ENCODE data around the gene FYN. TPM values are rescaled to one million over a fixed set of nuclear protein-coding genes. Genes with fewer than 3 reads are reported as not detected.
A peak's percentile ranks its signal among the peaks of the same experiment; 100 is the strongest.

FYN gene
- total and polyA plus RNA-seq, 10 of the 15 experiments (the other 5 are each of a cell fraction or from before 2014, with no cell fraction given) = 51.4 to 247 (median 138) TPM

DNA sequence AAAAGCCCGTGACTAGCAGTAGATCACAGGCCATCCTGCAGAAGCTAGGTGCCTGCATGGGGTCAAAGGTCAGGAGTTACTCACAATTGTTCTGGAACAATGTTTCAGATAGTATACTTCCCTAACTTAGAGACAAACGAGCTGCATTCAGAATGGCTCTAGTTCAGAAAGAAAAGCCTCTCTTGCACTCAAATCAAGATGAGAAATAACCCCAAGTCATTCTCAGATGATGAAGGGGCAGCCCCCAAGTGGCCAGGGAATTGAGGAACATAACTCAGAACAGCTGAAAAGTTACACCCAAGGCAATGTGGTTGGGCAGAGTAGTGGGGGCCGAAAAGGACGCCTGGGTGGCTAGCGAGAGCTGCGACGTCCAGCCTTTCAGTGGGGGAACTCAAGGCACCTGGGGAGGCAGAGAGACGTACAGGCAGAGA lies 27.8 kb downstream of the FYN start (continued):
- TF ChIP-seq MEF2B (IDR thresholded peaks at IDR 0.05; ENCODE audit: partially characterized antibody, poor library complexity, severe bottlenecking) (peak; percentile 87), CBX3 (IDR thresholded peaks at IDR 0.05; ENCODE audit: borderline replicate concordance, low read depth) (no peak), EZH2 (IDR thresholded peaks at IDR 0.05; ENCODE audit: borderline replicate concordance, control insufficient read depth, low read depth, low read length) (no peak), ATF7 (IDR thresholded peaks at IDR 0.05; ENCODE audit: low read depth) (peak; percentile 64), CBX5 (IDR thresholded peaks at IDR 0.05; ENCODE audit: low read depth) (0 out of 2 replicates have a peak, but pooled peaks have one; percentile 21), SIN3A (IDR thresholded peaks at IDR 0.05; ENCODE audit: low read depth, low read length) (peak; percentile 55; the same call in 1 of the 2 replicates), TCF3 (IDR thresholded peaks at IDR 0.05; ENCODE audit: borderline replicate concordance, insufficient read depth, low read depth, low read length) (0 out of 2 replicates have a peak, but pooled peaks have one; percentile 11), RBBP5 (conservative IDR thresholded peaks at IDR 0.05) (no peak), JUNB (IDR thresholded peaks at IDR 0.05) (peak; percentile 80), ZNF384 (IDR thresholded peaks at IDR 0.05; ENCODE audit: borderline replicate concordance, low read depth, low read length) (no peak; the same call in 1 of the 2 replicates), SMC3 (IDR thresholded peaks at IDR 0.05; ENCODE audit: borderline replicate concordance, low read length) (peak; percentile 41; the same call in 1 of the 2 replicates), YBX1 (IDR thresholded peaks at IDR 0.05) (no peak), CHD4 (IDR thresholded peaks at IDR 0.05) (no peak), NR2F1 (conservative IDR thresholded peaks at IDR 0.05) (peak; percentile 95)
- TF ChIP-seq, protein P1, sequence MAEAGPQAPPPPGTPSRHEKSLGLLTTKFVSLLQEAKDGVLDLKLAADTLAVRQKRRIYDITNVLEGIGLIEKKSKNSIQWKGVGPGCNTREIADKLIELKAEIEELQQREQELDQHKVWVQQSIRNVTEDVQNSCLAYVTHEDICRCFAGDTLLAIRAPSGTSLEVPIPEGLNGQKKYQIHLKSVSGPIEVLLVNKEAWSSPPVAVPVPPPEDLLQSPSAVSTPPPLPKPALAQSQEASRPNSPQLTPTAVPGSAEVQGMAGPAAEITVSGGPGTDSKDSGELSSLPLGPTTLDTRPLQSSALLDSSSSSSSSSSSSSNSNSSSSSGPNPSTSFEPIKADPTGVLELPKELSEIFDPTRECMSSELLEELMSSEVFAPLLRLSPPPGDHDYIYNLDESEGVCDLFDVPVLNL (IDR thresholded peaks at IDR 0.05; ENCODE audit: low read depth, low read length) = no peak
- TF ChIP-seq, protein P2, sequence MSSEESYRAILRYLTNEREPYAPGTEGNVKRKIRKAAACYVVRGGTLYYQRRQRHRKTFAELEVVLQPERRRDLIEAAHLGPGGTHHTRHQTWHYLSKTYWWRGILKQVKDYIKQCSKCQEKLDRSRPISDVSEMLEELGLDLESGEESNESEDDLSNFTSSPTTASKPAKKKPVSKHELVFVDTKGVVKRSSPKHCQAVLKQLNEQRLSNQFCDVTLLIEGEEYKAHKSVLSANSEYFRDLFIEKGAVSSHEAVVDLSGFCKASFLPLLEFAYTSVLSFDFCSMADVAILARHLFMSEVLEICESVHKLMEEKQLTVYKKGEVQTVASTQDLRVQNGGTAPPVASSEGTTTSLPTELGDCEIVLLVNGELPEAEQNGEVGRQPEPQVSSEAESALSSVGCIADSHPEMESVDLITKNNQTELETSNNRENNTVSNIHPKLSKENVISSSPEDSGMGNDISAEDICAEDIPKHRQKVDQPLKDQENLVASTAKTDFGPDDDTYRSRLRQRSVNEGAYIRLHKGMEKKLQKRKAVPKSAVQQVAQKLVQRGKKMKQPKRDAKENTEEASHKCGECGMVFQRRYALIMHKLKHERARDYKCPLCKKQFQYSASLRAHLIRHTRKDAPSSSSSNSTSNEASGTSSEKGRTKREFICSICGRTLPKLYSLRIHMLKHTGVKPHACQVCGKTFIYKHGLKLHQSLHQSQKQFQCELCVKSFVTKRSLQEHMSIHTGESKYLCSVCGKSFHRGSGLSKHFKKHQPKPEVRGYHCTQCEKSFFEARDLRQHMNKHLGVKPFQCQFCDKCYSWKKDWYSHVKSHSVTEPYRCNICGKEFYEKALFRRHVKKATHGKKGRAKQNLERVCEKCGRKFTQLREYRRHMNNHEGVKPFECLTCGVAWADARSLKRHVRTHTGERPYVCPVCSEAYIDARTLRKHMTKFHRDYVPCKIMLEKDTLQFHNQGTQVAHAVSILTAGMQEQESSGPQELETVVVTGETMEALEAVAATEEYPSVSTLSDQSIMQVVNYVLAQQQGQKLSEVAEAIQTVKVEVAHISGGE (CRISPR knock-in tag; IDR thresholded peaks at IDR 0.05) = no peak
- TF ChIP-seq, protein P3, sequence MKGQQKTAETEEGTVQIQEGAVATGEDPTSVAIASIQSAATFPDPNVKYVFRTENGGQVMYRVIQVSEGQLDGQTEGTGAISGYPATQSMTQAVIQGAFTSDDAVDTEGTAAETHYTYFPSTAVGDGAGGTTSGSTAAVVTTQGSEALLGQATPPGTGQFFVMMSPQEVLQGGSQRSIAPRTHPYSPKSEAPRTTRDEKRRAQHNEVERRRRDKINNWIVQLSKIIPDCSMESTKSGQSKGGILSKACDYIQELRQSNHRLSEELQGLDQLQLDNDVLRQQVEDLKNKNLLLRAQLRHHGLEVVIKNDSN (IDR thresholded peaks at IDR 0.05; ENCODE audit: borderline replicate concordance, extremely low read length, insufficient read depth, low read depth, low read length) = no peak
